ENCODE results near the gene BHLHE23.

The BHLHE23 gene

DNA sequence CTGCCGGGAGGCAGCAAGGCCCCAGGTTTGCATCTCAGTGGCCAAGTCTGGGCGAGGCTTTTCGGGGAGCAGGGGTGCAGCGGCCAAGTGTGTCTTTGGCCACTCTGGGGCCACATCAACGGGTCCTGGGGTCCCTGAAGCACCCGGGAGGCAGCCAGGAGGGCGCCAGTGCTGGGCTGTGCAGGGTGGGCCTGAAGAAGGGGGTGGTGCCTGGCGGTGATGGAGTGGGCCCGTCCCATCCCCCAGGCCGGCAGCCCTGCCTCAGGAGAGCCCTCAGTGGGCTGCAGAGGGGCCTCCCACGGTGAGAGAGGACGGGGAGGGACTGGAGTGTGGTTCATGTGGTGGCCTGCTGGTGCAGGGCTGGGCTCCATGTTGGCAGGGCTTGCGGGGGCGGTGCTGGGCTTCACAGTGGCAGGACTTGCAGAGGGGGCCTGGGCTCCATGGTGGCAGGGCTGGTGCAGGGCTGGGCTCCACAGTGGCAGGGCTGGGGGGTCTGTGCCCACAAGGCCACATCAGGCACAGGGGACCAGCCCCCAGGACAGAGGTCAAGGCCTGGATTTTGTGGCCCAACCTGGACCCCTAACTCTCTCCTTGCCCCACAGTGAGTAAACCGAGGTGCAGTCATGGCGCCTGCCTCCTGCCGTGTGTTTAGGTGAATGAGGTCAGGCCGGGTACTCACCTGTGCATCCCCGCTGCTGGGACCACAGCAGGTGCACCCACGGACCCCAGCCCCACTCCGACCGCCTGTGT lies 10.5 kb upstream of the BHLHE23 start:
- peaks cover 10 to 29% (median 20%) of the 10 kb centered on the region in 5 donors for H3K9me3 ChIP-seq (ENCODE audit: control insufficient read depth in 5 of 5, low read length in 5 of 5)
- H3K36me3 ChIP-seq (ENCODE audit: control insufficient read depth in 5 of 5, insufficient read depth in 5 of 5, low read length in 5 of 5) = no peaks in the 10 kb centered on the region
- H3K4me1 ChIP-seq (ENCODE audit: control insufficient read depth in 5 of 5, insufficient read depth in 5 of 5, low read length in 5 of 5) = no peaks in the 10 kb centered on the region
- no peak overlapping the region for H3K27ac ChIP-seq (ENCODE audit: low read depth, low read length)
- H3K9ac ChIP-seq (ENCODE audit: low read length in 5 of 5) = no peak overlapping the region
- H3K27me3 ChIP-seq (ENCODE audit: control insufficient read depth in 5 of 5, insufficient read depth in 4 of 5, low read length in 5 of 5) = peaks cover 38 to 72% (median 59%) of the 10 kb centered on the region in 5 donors
- no peak overlapping the region for H3K4me3 ChIP-seq (ENCODE audit: low read depth in 1 of 5, low read length in 5 of 5)

DNA sequence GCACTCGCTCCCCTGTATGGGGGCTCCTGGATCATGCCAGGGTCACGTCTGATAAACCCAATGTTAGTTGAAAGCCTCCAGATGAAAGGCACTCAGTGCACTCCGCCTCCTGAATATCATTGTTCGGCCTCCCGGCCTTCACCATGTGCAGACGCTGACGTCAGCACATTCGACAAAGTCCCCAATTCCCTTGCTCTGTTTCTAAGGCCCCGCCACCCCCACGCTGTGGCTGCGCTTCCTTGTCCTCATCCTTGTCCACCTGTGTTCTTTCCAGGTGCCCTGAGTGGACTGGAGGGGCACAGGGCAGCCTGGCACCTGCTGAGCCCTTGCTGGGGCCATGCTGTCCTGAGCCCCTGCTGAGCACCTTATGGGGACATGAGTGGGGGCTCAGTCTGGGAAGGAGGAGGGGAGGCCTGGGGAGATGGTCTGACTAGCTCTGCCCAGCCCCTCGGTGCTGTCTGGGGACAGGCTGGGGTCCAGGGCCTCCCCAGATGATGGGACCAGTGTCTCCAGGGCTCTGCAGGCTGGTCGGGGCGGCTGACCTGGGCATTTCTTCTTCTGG lies 9.8 kb upstream of the BHLHE23 start:
- no peaks in the 10 kb centered on the region for H3K4me1 ChIP-seq (ENCODE audit: control insufficient read depth in 5 of 5, insufficient read depth in 5 of 5, low read length in 5 of 5)
- no peak overlapping the region for H3K4me3 ChIP-seq (ENCODE audit: low read depth in 1 of 5, low read length in 5 of 5)
- peaks cover 10 to 29% (median 20%) of the 10 kb centered on the region in 5 donors for H3K9me3 ChIP-seq (ENCODE audit: control insufficient read depth in 5 of 5, low read length in 5 of 5)
- H3K9ac ChIP-seq (ENCODE audit: low read length in 5 of 5) = no peak overlapping the region
- no peak overlapping the region for H3K27ac ChIP-seq (ENCODE audit: low read depth, low read length)
- peaks cover 38 to 71% (median 56%) of the 10 kb centered on the region in 5 donors for H3K27me3 ChIP-seq (ENCODE audit: control insufficient read depth in 5 of 5, insufficient read depth in 4 of 5, low read length in 5 of 5)
- no peaks in the 10 kb centered on the region for H3K36me3 ChIP-seq (ENCODE audit: control insufficient read depth in 5 of 5, insufficient read depth in 5 of 5, low read length in 5 of 5)

DNA sequence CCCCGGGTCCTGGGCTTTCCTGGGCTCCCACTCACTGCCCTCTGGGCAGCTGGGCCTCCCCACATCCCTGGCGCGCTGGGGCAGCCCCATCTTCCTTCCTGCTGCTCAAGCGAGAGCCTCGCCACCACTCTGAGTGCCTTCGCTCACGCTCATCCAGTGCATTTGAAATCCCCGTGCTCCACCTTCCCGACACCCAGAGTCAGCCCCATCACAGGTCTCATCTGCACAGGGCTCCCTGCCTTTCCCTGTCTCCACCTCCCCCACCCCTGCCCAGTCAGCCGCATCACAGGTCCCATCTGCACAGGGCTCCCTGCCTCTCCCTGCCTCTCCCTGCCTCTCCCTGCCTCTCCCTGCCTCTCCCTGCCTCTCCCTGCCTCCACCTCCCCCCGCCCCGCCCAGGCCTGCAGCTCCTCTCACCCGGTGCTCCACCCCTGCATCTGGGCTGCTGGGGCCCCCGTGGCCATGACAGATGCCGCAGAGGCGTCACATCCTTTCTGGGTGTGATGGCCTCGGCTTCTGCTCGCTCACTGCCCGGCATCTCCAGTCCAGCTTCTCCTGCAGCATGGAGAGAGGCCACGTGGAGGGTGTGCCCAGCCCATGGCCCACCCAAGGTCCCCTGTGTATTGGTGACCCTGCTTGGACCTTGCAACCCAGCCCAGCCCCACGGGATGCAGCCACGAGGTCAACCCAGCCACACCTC lies 9.0 kb upstream of the BHLHE23 start:
- Histone ChIP-seq H3K36me3 (ENCODE audit: control insufficient read depth in 5 of 5, insufficient read depth in 5 of 5, low read length in 5 of 5) (no peaks in the 10 kb centered on the region), H3K4me1 (ENCODE audit: control insufficient read depth in 5 of 5, insufficient read depth in 5 of 5, low read length in 5 of 5) (no peaks in the 10 kb centered on the region), H3K9ac (ENCODE audit: low read length in 5 of 5) (no peak overlapping the region), H3K27me3 (ENCODE audit: control insufficient read depth in 5 of 5, insufficient read depth in 4 of 5, low read length in 5 of 5) (peaks cover 37 to 71% (median 52%) of the 10 kb centered on the region in 5 donors), H3K27ac (ENCODE audit: low read depth, low read length) (no peak overlapping the region), H3K4me3 (ENCODE audit: low read depth in 1 of 5, low read length in 5 of 5) (no peak overlapping the region), H3K9me3 (ENCODE audit: control insufficient read depth in 5 of 5, low read length in 5 of 5) (peaks cover 10 to 28% (median 18%) of the 10 kb centered on the region in 5 donors)

DNA sequence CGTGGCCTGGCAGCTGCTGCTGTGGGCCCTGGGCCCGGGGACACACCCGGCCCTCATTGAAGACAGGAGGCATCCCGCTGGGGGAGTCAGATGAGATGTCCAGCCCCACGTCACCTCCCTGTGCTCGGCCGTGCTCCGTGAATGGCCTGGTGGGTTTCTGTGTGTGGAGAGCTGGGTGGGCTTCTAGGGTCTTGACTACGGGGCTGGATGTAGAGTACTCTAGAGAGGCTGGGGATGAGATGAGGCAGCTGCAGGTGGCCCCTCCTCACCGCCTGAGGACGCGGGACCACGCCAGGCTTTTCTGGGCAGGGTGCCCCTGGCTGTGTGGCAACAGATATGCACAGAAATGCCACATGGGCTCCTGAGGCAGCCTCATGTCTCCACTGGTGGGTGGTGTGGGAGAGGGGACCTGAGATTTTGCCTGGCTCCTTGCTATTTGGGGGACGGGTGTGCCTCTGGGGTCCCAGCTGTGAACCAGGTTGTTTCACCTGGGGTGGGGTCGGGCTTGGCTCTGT lies 8.4 kb upstream of the BHLHE23 start:
- Histone ChIP-seq H3K4me3 (ENCODE audit: low read depth in 1 of 5, low read length in 5 of 5) (no peak overlapping the region), H3K27me3 (ENCODE audit: control insufficient read depth in 5 of 5, insufficient read depth in 4 of 5, low read length in 5 of 5) (peaks cover 36 to 71% (median 52%) of the 10 kb centered on the region in 5 donors), H3K36me3 (ENCODE audit: control insufficient read depth in 5 of 5, insufficient read depth in 5 of 5, low read length in 5 of 5) (no peaks in the 10 kb centered on the region), H3K9me3 (ENCODE audit: control insufficient read depth in 5 of 5, low read length in 5 of 5) (peaks cover 10 to 22% (median 16%) of the 10 kb centered on the region in 5 donors), H3K4me1 (ENCODE audit: control insufficient read depth in 5 of 5, insufficient read depth in 5 of 5, low read length in 5 of 5) (peaks cover 0 to 3% (median 0%) of the 10 kb centered on the region in 5 donors), H3K27ac (ENCODE audit: low read depth, low read length) (no peak overlapping the region), H3K9ac (ENCODE audit: low read length in 5 of 5) (no peak overlapping the region)

DNA sequence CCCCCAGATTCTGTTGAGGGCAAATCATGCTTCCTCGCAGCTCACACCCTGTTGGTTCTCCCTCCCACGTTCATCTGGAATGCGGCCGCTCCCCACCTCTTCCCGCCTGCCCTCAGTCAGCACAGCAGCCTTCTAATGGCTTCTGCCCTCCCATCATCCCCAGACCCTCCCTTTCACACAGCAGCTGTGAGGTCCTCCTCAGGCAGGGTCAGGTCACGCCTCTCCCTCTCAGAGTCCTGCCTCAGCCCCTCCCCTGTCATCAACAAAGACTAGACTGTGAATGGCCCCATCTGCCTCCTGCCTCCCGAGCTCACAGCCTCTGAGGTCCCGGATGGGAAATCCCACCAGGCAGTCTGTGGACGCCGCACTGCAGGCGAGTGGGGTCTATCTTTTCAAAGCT lies 7.9 kb upstream of the BHLHE23 start:
- Histone ChIP-seq H3K27me3 (ENCODE audit: control insufficient read depth in 5 of 5, insufficient read depth in 4 of 5, low read length in 5 of 5) (peaks cover 40 to 76% (median 57%) of the 10 kb centered on the region in 5 donors), H3K4me1 (ENCODE audit: control insufficient read depth in 5 of 5, insufficient read depth in 5 of 5, low read length in 5 of 5) (peaks cover 0 to 5% (median 0%) of the 10 kb centered on the region in 5 donors), H3K27ac (ENCODE audit: low read depth, low read length) (no peak overlapping the region), H3K9ac (ENCODE audit: low read length in 5 of 5) (no peak overlapping the region), H3K9me3 (ENCODE audit: control insufficient read depth in 5 of 5, low read length in 5 of 5) (peaks cover 10 to 18% (median 16%) of the 10 kb centered on the region in 5 donors), H3K4me3 (ENCODE audit: low read depth in 1 of 5, low read length in 5 of 5) (no peak overlapping the region), H3K36me3 (ENCODE audit: control insufficient read depth in 5 of 5, insufficient read depth in 5 of 5, low read length in 5 of 5) (no peaks in the 10 kb centered on the region)

DNA sequence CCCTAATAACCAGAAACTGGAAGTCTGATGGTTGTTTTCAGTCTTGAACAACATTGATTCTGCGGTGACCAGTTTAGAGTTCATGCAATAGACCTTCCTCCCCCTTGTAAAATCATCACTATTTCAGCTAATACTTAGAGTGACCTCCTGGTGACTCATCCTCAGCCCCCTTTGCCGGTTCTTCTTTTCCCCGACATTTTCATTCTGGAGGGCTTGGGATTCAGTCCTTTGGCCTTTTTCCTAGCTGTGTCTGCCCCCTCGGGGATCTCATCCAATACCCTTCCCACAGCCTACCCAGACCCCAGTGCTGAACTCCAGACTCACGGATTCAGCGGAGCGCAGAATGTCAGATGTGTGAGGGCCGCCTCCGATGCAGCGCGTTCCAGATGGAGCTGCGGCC lies 7.5 kb upstream of the BHLHE23 start:
- H3K9me3 ChIP-seq (ENCODE audit: control insufficient read depth in 5 of 5, low read length in 5 of 5) = peaks cover 10 to 18% (median 16%) of the 10 kb centered on the region in 5 donors
- no peak overlapping the region for H3K9ac ChIP-seq (ENCODE audit: low read length in 5 of 5)
- H3K36me3 ChIP-seq (ENCODE audit: control insufficient read depth in 5 of 5, insufficient read depth in 5 of 5, low read length in 5 of 5) = no peaks in the 10 kb centered on the region
- peaks cover 42 to 81% (median 61%) of the 10 kb centered on the region in 5 donors for H3K27me3 ChIP-seq (ENCODE audit: control insufficient read depth in 5 of 5, insufficient read depth in 4 of 5, low read length in 5 of 5)
- no peak overlapping the region for H3K27ac ChIP-seq (ENCODE audit: low read depth, low read length)
- H3K4me3 ChIP-seq (ENCODE audit: low read depth in 1 of 5, low read length in 5 of 5) = no peak overlapping the region
- peaks cover 0 to 7% (median 2%) of the 10 kb centered on the region in 5 donors for H3K4me1 ChIP-seq (ENCODE audit: control insufficient read depth in 5 of 5, insufficient read depth in 5 of 5, low read length in 5 of 5)

DNA sequence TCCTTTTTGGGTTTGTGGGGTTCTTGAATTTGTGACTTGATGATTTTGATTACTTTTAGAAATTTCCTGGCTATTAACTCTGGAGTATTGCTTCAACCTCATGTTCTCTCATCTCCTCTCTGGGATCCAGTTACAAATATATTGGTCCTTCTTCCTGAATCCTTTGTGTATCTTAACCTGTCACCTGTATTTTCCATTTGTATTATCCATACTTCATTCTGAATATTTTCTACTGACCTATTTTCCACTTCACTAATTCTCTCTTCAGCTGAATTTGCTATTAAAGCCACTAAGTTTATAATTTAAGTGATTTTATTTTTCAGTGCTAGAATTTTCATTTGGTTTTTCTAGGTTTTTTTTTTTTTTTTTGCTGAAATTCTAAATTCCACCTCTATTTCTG lies 6.4 kb upstream of the BHLHE23 start:
- H3K4me3 ChIP-seq (ENCODE audit: low read depth in 1 of 5, low read length in 5 of 5) = no peak overlapping the region
- peaks cover 10 to 18% (median 16%) of the 10 kb centered on the region in 5 donors for H3K9me3 ChIP-seq (ENCODE audit: control insufficient read depth in 5 of 5, low read length in 5 of 5)
- H3K9ac ChIP-seq (ENCODE audit: low read length in 5 of 5) = no peak overlapping the region
- no peak overlapping the region for H3K27ac ChIP-seq (ENCODE audit: low read depth, low read length)
- peaks cover 49 to 87% (median 70%) of the 10 kb centered on the region in 5 donors for H3K27me3 ChIP-seq (ENCODE audit: control insufficient read depth in 5 of 5, insufficient read depth in 4 of 5, low read length in 5 of 5)
- H3K4me1 ChIP-seq (ENCODE audit: control insufficient read depth in 5 of 5, insufficient read depth in 5 of 5, low read length in 5 of 5) = peaks cover 0 to 14% (median 7%) of the 10 kb centered on the region in 5 donors
- H3K36me3 ChIP-seq (ENCODE audit: control insufficient read depth in 5 of 5, insufficient read depth in 5 of 5, low read length in 5 of 5) = no peaks in the 10 kb centered on the region

DNA sequence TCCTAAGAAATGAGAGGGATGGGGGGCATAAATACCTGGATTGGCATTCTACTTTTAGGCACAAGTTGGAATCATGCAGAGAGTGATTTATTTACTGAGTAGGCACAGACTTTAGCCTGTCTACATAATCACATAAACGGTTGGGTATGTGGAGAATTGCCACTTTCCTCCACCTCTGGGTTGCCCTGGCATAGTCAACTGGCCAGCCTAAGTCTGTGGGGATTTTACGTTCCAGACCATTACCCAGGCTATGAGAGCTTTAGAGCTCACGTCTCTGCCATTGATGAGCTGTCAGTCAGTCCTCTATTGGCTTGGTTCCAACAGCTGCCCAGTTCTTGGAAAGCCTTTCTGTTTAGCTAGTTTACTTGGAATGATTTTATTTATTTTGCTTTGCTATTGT lies 5.0 kb upstream of the BHLHE23 start:
- Histone ChIP-seq H3K4me1 (ENCODE audit: control insufficient read depth in 5 of 5, insufficient read depth in 5 of 5, low read length in 5 of 5) (peaks cover 0 to 21% (median 9%) of the 10 kb centered on the region in 5 donors), H3K27me3 (ENCODE audit: control insufficient read depth in 5 of 5, insufficient read depth in 4 of 5, low read length in 5 of 5) (peaks cover 50 to 85% (median 65%) of the 10 kb centered on the region in 5 donors), H3K36me3 (ENCODE audit: control insufficient read depth in 5 of 5, insufficient read depth in 5 of 5, low read length in 5 of 5) (no peaks in the 10 kb centered on the region), H3K9me3 (ENCODE audit: control insufficient read depth in 5 of 5, low read length in 5 of 5) (peaks cover 10 to 18% (median 16%) of the 10 kb centered on the region in 5 donors), H3K4me3 (ENCODE audit: low read depth in 1 of 5, low read length in 5 of 5) (no peak overlapping the region), H3K9ac (ENCODE audit: low read length in 5 of 5) (no peak overlapping the region), H3K27ac (ENCODE audit: low read depth, low read length) (no peak overlapping the region)

DNA sequence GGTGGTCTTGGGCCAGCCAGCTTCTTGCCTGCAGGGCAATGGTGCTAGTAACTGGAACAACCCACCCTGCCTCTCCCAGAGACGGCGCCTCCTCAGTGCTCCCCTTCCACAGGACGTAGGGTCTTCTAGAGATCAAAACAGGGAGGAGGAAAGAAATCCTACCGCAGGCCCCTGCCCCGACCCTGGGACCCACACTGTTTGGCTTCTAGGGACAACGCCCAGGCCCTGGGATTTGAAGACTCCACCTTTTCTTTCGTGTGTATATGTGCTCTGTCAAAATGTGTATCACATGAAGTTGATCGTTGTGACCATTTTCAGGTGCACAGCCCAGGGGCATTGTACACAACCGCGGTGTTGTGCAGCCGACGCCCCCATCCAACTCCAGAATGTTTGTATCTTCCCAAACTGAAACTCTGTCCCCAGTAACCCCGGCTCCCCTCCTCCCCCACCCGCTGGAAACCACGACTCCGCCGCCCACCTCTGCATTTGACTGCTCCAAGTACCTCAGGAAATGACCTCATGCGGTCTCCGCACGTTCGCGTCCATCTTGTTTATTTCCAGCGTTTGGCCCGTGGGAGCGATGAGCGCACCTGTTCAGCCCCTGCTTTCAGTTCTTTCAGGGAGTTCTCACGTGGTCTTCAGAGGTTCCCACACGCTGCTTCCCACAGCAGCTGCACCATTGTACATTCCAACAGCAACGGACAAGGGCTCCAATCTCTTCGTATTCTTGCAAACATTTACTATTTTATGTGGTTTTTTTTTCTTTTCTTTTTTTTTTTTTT lies 3.4 kb upstream of the BHLHE23 start:
- peaks cover 47 to 85% (median 65%) of the 10 kb centered on the region in 5 donors for H3K27me3 ChIP-seq (ENCODE audit: control insufficient read depth in 5 of 5, insufficient read depth in 4 of 5, low read length in 5 of 5)
- peaks cover 10 to 18% (median 16%) of the 10 kb centered on the region in 5 donors for H3K9me3 ChIP-seq (ENCODE audit: control insufficient read depth in 5 of 5, low read length in 5 of 5)
- H3K4me3 ChIP-seq (ENCODE audit: low read depth in 1 of 5, low read length in 5 of 5) = no peak overlapping the region
- H3K4me1 ChIP-seq (ENCODE audit: control insufficient read depth in 5 of 5, insufficient read depth in 5 of 5, low read length in 5 of 5) = peaks cover 0 to 27% (median 10%) of the 10 kb centered on the region in 5 donors
- H3K36me3 ChIP-seq (ENCODE audit: control insufficient read depth in 5 of 5, insufficient read depth in 5 of 5, low read length in 5 of 5) = no peaks in the 10 kb centered on the region
- no peak overlapping the region for H3K9ac ChIP-seq (ENCODE audit: low read length in 5 of 5)
- H3K27ac ChIP-seq (ENCODE audit: low read depth, low read length) = no peak overlapping the region

Measured in subcutaneous abdominal adipose tissue (tissue), 5 donors.